IMR-90 (cell line): ENCODE results near the gene LPCAT4. TPM values are rescaled to one million over a fixed set of nuclear protein-coding genes. Genes with fewer than 3 reads are reported as not detected.
A peak's percentile ranks its signal among the peaks of the same experiment; 100 is the strongest.

Source experiments
- ATAC-seq: fragments of 200-7000 bp; cut with Tn5 transposase; 2 replicates; pipeline ENCODE4 v1.9.1; 2020; ENCODE audit warnings: low read depth, mild to moderate bottlenecking, moderate library complexity
- BruUV-seq: library from RNA; stranded (reverse); fragments of 400-500 nt; replicated peaks from 2 replicates; lab custom pipeline; 2021; lab: Mats Ljungman, UMichigan
- CTCF ChIA-PET: fragments of 300-600 bp; formaldehyde crosslinking; extraction: SDS; loops from one replicate; lab custom pipeline; 2021; ENCODE audit warnings: antibody characterized with exemption; lab: Yijun Ruan, JAX
- POLR2A ChIA-PET: fragments of 300-600 bp; sonication (Branson Sonifier 250); formaldehyde crosslinking; loops from one replicate; lab custom pipeline; 2022; ENCODE audit warnings: antibody characterized with exemption; ENCODE audit not compliant: unreplicated experiment; lab: Charles Lee
- DNase-seq: peaks from one replicate; pipeline ENCODE4 v3.0.0; 2013
- H2AFZ ChIP-seq: replicated peaks from 2 replicates; pipeline ENCODE3; 2013; ENCODE audit warnings: low read length, mild to moderate bottlenecking; ENCODE audit not compliant: poor library complexity
- H2AK5ac ChIP-seq: 2 replicates; pipeline ENCODE4 v1.6.1; 2013; ENCODE audit warnings: low read depth, low read length, inconsistent platforms
- H2AK9ac ChIP-seq: replicated peaks from 2 replicates; pipeline ENCODE3; 2013; ENCODE audit warnings: mild to moderate bottlenecking, low read depth, low read length, moderate library complexity; ENCODE audit not compliant: poor library complexity
- H2BK120ac ChIP-seq: 2 replicates; pipeline ENCODE4 v1.6.1; 2013; ENCODE audit warnings: low read depth, low read length, inconsistent platforms
- H2BK15ac ChIP-seq: 3 replicates; pipeline ENCODE4 v1.6.1; 2013; ENCODE audit warnings: low read depth, low read length, inconsistent platforms
- H2BK20ac ChIP-seq: 2 replicates; pipeline ENCODE4 v1.6.1; 2013; ENCODE audit warnings: low read depth, mild to moderate bottlenecking, inconsistent platforms, low read length, moderate library complexity
- H2BK5ac ChIP-seq: 2 replicates; pipeline ENCODE4 v1.6.1; 2013; ENCODE audit warnings: mild to moderate bottlenecking, low read depth, low read length, inconsistent platforms; ENCODE audit not compliant: poor library complexity, severe bottlenecking
- H3K14ac ChIP-seq: replicated peaks from 2 replicates; pipeline ENCODE4 v1.6.1; 2013; ENCODE audit warnings: low read depth, low read length, inconsistent platforms
- H3K18ac ChIP-seq: 2 replicates; pipeline ENCODE4 v1.6.1; 2013; ENCODE audit warnings: low read depth, low read length, control low read depth
- H3K23ac ChIP-seq: 2 replicates; pipeline ENCODE4 v1.6.1; 2013; ENCODE audit warnings: low read depth, low read length, inconsistent platforms
- H3K27ac ChIP-seq: 2 replicates; pipeline ENCODE4 v1.5.1; 2013; ENCODE audit warnings: mild to moderate bottlenecking, control low read depth, low read length; ENCODE audit not compliant: insufficient read depth
- H3K27me3 ChIP-seq: 2 replicates; pipeline ENCODE4 v1.6.1; 2013; ENCODE audit warnings: low read length; ENCODE audit not compliant: control insufficient read depth, insufficient read depth
- H3K36me3 ChIP-seq: 2 replicates; pipeline ENCODE4 v1.6.1; 2013; ENCODE audit warnings: low read length, mixed read lengths; ENCODE audit not compliant: control insufficient read depth, insufficient read depth
- H3K4ac ChIP-seq: 2 replicates; pipeline ENCODE4 v1.6.1; 2013; ENCODE audit warnings: low read depth, low read length, inconsistent platforms
- H3K4me1 ChIP-seq: 2 replicates; pipeline ENCODE4 v1.6.1; 2013; ENCODE audit warnings: low read length, mixed read lengths; ENCODE audit not compliant: control insufficient read depth, insufficient read depth
- H3K4me2 ChIP-seq: 2 replicates; pipeline ENCODE4 v1.6.1; 2013; ENCODE audit warnings: low read depth, mild to moderate bottlenecking, control low read depth, low read length, moderate library complexity
- H3K4me3 ChIP-seq: 2 replicates; pipeline ENCODE4 v1.5.1; 2013; ENCODE audit warnings: low read depth, mild to moderate bottlenecking, control low read depth, low read length, moderate library complexity; ENCODE audit not compliant: insufficient read depth
- H3K56ac ChIP-seq: 2 replicates; pipeline ENCODE4 v1.6.1; 2013; ENCODE audit warnings: low read length, inconsistent platforms; ENCODE audit not compliant: insufficient read depth; ENCODE audit errors: extremely low read depth
- H3K79me1 ChIP-seq, 2 experiments: 2 replicates each; pipeline ENCODE4 v1.6.1; 2013; ENCODE audit warnings: low read length in 2 of 2, inconsistent platforms in 1 of 2, low read depth in 1 of 2
- H3K9ac ChIP-seq: 2 replicates; pipeline ENCODE4 v1.6.1; 2013; ENCODE audit warnings: low read depth, low read length, control low read depth
- H3K9me1 ChIP-seq: 2 replicates; pipeline ENCODE4 v1.6.1; 2013; ENCODE audit warnings: low read length, inconsistent platforms; ENCODE audit not compliant: insufficient read depth
- H3K9me3 ChIP-seq: 2 replicates; pipeline ENCODE4 v1.6.1; 2013; ENCODE audit warnings: low read length; ENCODE audit not compliant: control insufficient read depth, insufficient read depth
- H4K20me1 ChIP-seq: 2 replicates; pipeline ENCODE4 v1.6.1; 2013; ENCODE audit warnings: low read length, inconsistent platforms; ENCODE audit not compliant: insufficient read depth
- H4K5ac ChIP-seq: 2 replicates; pipeline ENCODE4 v1.6.1; 2013; ENCODE audit warnings: mild to moderate bottlenecking, low read depth, low read length, control low read depth
- H4K8ac ChIP-seq, 2 experiments: 2 replicates each; pipeline ENCODE4 v1.6.1; 2013; ENCODE audit warnings: low read depth in 2 of 2, low read length in 2 of 2, control low read depth in 1 of 2, inconsistent platforms in 1 of 2
- H4K91ac ChIP-seq: 2 replicates; pipeline ENCODE4 v1.6.1; 2013; ENCODE audit warnings: low read depth, low read length, inconsistent platforms; ENCODE audit not compliant: insufficient read depth
- BHLHE40 ChIP-seq: fragments of 150-350 bp; IDR thresholded peaks from 2 replicates; pipeline ENCODE4 v1.6.1; 2016; ENCODE audit warnings: mild to moderate bottlenecking, low read depth, low read length
- POLR2A ChIP-seq: IDR thresholded peaks from 2 replicates; pipeline ENCODE4 v1.6.1; 2012; ENCODE audit warnings: mild to moderate bottlenecking, low read depth, low read length
- RCOR1 ChIP-seq: IDR thresholded peaks from 2 replicates; pipeline ENCODE4 v1.6.1; 2012; ENCODE audit warnings: mild to moderate bottlenecking, low read length, improper control_type of control experiment; ENCODE audit not compliant: insufficient replicate concordance
- WGBS, 2 experiments: methylation state at CpG; one replicate each; pipeline versions ENCODE4 v1.1.5 to v1.1.7; 2013; ENCODE audit warnings: missing lambda C conversion rate in 2 of 2; ENCODE audit not compliant: insufficient read length in 1 of 2; ENCODE audit errors: extremely low coverage in 2 of 2; 5-methylcytosine and 5-hydroxymethylcytosine counted together
- dilution Hi-C: fragments of 300-500 bp; cut with HindIII; formaldehyde crosslinking; loops from one replicate; pipeline ENCODE4 v1.14.3; 2018; ENCODE audit warnings: low sequenced_read_pairs; ENCODE audit not compliant: unreplicated experiment
- in situ Hi-C: fragments of 300-500 bp; cut with MboI; formaldehyde crosslinking; loops from 3 replicates; pipeline ENCODE4 v1.14.3; 2019; ENCODE audit warnings: low sequenced_read_pairs, inconsistent platforms, mixed read lengths
- intact Hi-C: fragments of 100-400 bp; cut with micrococcal nuclease; formaldehyde crosslinking; loops from 2 replicates; pipeline ENCODE4 v1.10.0; 2022
- polyA plus RNA-seq, 3 experiments: library from polyadenylated mRNA; depleted of rRNA; stranded (reverse); fragments of >200 nt; gene quantifications; 2 replicates each; pipeline ENCODE4 v1.2.3, GENCODE V29; 2012; ENCODE audit warnings: low replicate concordance in 1 of 3
- total RNA-seq: library from RNA; depleted of rRNA; stranded (reverse); fragments of >200 nt; gene quantifications from 2 replicates; pipeline ENCODE4 v1.2.3, GENCODE V29; 2012
- TF ChIP-seq, protein P1 (sequence below): fragments of 150-350 bp; IDR thresholded peaks from 2 replicates; pipeline ENCODE4 v1.6.1; 2017; ENCODE audit warnings: mild to moderate bottlenecking, antibody characterized with exemption, low read length, low read depth

The LPCAT4 gene
- total and polyA plus RNA-seq, 2 of the 4 experiments (the other 2 are of a cell fraction): 3.8 to 44.4 TPM

DNA sequence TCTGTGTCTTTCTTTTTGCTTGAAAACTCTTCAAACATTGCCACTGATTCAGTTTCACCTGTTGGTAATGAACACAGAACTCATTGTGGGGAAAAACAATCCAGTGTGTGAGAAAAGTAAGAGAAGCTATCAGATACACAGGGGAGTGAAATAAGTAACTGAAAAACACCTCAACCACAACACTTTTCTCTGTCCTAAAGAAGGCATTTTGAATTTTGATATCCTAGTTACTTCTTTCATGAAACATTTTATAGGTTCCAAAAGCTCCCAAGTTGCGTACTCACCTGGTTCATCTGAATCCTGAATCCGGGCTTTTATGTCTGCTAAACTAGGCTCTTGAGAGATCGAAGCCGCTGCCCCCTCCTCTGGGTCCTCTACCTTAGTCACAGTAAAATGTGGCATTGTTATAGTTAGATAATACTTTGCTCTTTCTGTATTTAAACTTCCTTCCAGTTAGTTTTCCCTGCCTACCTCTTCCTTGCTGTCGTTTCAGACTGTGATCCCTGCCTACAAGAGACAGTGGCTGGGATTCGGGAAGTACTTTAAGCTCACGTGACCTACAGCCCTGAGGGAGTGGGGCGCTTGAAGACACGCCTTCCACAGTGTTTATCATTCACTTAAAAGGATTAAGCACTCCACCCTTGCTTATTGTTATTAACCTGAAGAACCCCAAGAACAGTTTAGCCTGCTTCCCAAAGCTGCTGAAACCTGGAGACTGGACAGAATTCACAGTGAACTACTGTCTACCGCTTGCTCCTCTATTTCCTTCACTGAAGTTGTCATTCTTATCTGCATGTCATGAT, 48.5 kb downstream of the LPCAT4 start:
- no peak overlapping the region for H2BK20ac ChIP-seq
- dilution Hi-C loops: no loop called here
- peak overlapping the region; percentile 41 for H3K27ac ChIP-seq
- H3K4ac ChIP-seq: peak overlapping the region; percentile 59
- H2AK5ac ChIP-seq: no peak overlapping the region
- H2AFZ ChIP-seq: peak overlapping the region; percentile 85
- peak overlapping the region; percentile 24 for H2BK120ac ChIP-seq
- BruUV-seq: no TSS peak
- no peaks in the 10 kb centered on the region for H3K27me3 ChIP-seq
- in situ Hi-C loops: no loop called here
- ATAC-seq (peak; percentile 99), DNase-seq (peak; percentile 68)
- WGBS, 2 experiments: no CpG with 5 or more reads among the region's 10 CpGs
- peak overlapping the region; percentile 80 for H3K14ac ChIP-seq
- peak overlapping the region; percentile 70 for H3K56ac ChIP-seq
- no peaks in the 10 kb centered on the region; the same call in 1 of the 2 replicates for H3K9me1 ChIP-seq
- no peaks in the 10 kb centered on the region for H3K9me3 ChIP-seq
- ChIA-PET CTCF (no interaction called here), POLR2A (no interaction called here)
- no peaks in the 10 kb centered on the region for H3K36me3 ChIP-seq
- peak overlapping the region; percentile 83 for H3K4me2 ChIP-seq
- H3K23ac ChIP-seq: peak overlapping the region; percentile 61; the same call in 1 of the 2 replicates
- no peak overlapping the region for H2BK5ac ChIP-seq
- no peaks in the 10 kb centered on the region for H4K20me1 ChIP-seq
- H3K4me3 ChIP-seq: peak overlapping the region; percentile 46
- H2BK15ac ChIP-seq: 0 out of 3 replicates have a peak overlapping the region, but pooled peaks have one; percentile 35
- peak overlapping the region; percentile 89 for H3K9ac ChIP-seq
- H3K4me1 ChIP-seq: no peaks in the 10 kb centered on the region; the same call in 1 of the 2 replicates
- TF ChIP-seq RCOR1: no peak
- TF ChIP-seq POLR2A: peak; percentile 41; the same call in 1 of the 2 replicates
- TF ChIP-seq, protein P1, sequence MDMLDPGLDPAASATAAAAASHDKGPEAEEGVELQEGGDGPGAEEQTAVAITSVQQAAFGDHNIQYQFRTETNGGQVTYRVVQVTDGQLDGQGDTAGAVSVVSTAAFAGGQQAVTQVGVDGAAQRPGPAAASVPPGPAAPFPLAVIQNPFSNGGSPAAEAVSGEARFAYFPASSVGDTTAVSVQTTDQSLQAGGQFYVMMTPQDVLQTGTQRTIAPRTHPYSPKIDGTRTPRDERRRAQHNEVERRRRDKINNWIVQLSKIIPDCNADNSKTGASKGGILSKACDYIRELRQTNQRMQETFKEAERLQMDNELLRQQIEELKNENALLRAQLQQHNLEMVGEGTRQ: peak; percentile 94
- peak; percentile 82 for TF ChIP-seq BHLHE40
- no peak overlapping the region for H2AK9ac ChIP-seq
- peaks cover 3 to 7% of the 10 kb centered on the region in 2 experiments; a peak in 3 of 4 replicates for H3K79me1 ChIP-seq
- no peak overlapping the region for H4K91ac ChIP-seq
- H4K5ac ChIP-seq: peak overlapping the region; percentile 70
- H3K18ac ChIP-seq: peak overlapping the region; percentile 6; the same call in 1 of the 2 replicates
- peak overlapping the region; percentile 22 to 89 for H4K8ac ChIP-seq
- intact Hi-C loops: no loop called here
